HG03139 (cell line): ENCODE data around the gene WDR53.
"Not testable (repeated sequence)": the region's sequence is repeated elsewhere in the genome, so short reads cannot be mapped to it uniquely, and the experiment has no call there.

Experiments used
- ATAC-seq: cut with Tn5 transposase; IDR thresholded peaks from one replicate; pipeline ENCODE4 v1.9.1; 2021; ENCODE audit not compliant: unreplicated experiment

Gene WDR53

GRCh38 chr3:196559826-196560225, 8.5 kb downstream of the WDR53 start:
- ATAC-seq, result no peak

- no peak for ATAC-seq
Observed at GRCh38 chr3:196558476-196558875, 9.9 kb downstream of the WDR53 start.

- no peak for ATAC-seq
Observed at GRCh38 chr3:196557236-196557635, 11.1 kb downstream of the WDR53 start.

- no peak for ATAC-seq
Observed at GRCh38 chr3:196555295-196555694, 13.1 kb downstream of the WDR53 start.

- ATAC-seq, result no peak
Observed at GRCh38 chr3:196554205-196554604, 14.1 kb downstream of the WDR53 start.

GRCh38 chr3:196553551-196553950, 14.8 kb downstream of the WDR53 start:
- no peak for ATAC-seq

GRCh38 chr3:196552253-196552652, 16.1 kb downstream of the WDR53 start:
- no peak for ATAC-seq

- not testable (repeated sequence) for ATAC-seq
Observed at GRCh38 chr3:196550172-196550571, 18.2 kb downstream of the WDR53 start.

GRCh38 chr3:196549312-196549711, 19.0 kb downstream of the WDR53 start:
- ATAC-seq, result not testable (repeated sequence)

GRCh38 chr3:196547067-196547466, 21.3 kb downstream of the WDR53 start:
- ATAC-seq, result no peak

- no peak for ATAC-seq
Observed at GRCh38 chr3:196546537-196546936, 21.8 kb downstream of the WDR53 start.

- no peak for ATAC-seq
Observed at GRCh38 chr3:196544491-196544992, 23.8 kb downstream of the WDR53 start.

- no peak for ATAC-seq
Observed at GRCh38 chr3:196541684-196542445, 26.5 kb downstream of the WDR53 start.

GRCh38 chr3:196537319-196537984, 30.9 kb downstream of the WDR53 start:
- ATAC-seq, result no peak

- no peak for ATAC-seq
Observed at GRCh38 chr3:196533260-196533681, 35.1 kb downstream of the WDR53 start.

- ATAC-seq, result no peak
Observed at GRCh38 chr3:196531418-196531817, 36.9 kb downstream of the WDR53 start.

- ATAC-seq, result peak; percentile 74
Observed at GRCh38 chr3:196528639-196529233, 39.6 kb downstream of the WDR53 start.

- ATAC-seq, result no peak
Observed at GRCh38 chr3:196525141-196525540, 43.2 kb downstream of the WDR53 start.

GRCh38 chr3:196524527-196524926, 43.8 kb downstream of the WDR53 start:
- no peak for ATAC-seq

GRCh38 chr3:196523841-196524240, 44.5 kb downstream of the WDR53 start:
- ATAC-seq, result no peak

- ATAC-seq, result not testable (repeated sequence)
Observed at GRCh38 chr3:196521291-196521690, 47.1 kb downstream of the WDR53 start.

GRCh38 chr3:196519718-196520082, 48.7 kb downstream of the WDR53 start:
- no peak for ATAC-seq
